HG03060 (cell line): ENCODE data around the gene INTS4.
"Not testable (repeated sequence)": the region's sequence is repeated elsewhere in the genome, so short reads cannot be mapped to it uniquely, and the experiment has no call there.

ENCODE experiments used
- ATAC-seq: cut with Tn5 transposase; IDR thresholded peaks from one replicate; pipeline ENCODE4 v1.9.1; 2021; ENCODE audit warnings: low read depth, moderate number of reproducible peaks; ENCODE audit not compliant: unreplicated experiment

The INTS4 gene

DNA sequence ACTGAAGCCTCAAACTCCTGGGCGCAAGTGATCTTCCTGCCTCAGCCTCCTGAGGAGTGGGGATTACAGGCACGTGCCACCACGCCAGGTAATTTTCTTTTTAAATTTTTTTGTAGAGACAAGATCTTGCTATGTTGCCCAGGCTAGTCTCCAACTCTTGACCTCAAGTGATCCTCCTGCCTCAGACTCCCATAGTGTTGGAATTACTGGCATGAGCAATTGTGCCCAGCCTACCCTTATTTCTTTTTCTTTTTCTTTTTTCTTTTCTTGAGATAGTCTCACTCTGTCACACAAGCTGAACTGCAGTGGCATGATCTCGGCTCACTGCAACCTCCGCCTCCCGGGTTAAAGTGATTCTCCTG is 109.7 kb downstream of the INTS4 start:
- ATAC-seq, result no peak

DNA sequence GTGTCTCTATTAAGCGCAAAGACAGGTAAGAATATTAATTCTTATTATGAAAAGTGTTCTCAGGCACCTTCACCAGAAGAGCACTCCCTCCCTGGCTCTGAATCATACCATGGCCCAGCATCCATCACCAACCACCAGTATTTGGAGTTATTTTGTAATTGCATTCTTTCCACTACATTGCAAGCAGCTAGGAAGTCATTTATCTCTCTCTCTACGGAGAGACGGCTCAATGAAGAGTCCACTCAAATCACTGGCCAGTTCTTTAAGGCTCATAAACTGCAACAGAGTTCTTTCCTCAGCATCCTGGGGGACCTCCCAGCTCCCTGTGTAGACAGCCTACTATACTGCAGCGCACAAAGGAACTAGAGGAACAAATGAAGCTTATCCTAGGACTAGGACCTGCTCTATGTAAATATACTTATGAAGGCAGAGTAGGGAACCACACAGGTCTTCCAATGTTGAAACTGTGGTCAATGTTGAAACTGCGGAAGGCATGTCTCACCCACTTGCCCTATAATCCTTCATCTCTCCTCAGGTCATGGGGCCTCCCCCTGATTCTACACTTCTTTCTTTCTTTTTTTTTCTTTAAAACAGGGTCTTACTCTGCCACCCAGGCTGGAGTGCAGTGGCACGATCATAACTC is 110.2 kb downstream of the INTS4 start:
- no peak for ATAC-seq

DNA sequence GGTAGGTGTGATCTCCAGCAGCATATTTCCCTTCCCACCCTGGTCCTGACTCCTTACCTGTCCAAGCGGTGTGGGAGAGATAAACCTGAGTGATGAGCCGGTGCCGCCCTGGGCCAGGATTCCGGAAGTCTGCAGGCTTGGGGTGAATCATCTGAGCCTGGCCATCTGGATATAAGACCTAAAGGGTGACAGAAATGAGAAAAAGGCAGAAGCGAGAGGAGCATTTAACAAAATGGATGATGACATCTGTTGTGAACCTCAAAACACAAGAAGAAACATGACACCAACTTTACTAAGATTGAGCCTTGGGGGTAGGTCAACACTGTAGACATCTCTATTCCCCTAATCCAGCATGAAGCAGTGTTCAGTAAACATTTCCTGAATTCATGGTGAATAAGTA is 110.7 kb downstream of the INTS4 start:
- ATAC-seq, result no peak

DNA sequence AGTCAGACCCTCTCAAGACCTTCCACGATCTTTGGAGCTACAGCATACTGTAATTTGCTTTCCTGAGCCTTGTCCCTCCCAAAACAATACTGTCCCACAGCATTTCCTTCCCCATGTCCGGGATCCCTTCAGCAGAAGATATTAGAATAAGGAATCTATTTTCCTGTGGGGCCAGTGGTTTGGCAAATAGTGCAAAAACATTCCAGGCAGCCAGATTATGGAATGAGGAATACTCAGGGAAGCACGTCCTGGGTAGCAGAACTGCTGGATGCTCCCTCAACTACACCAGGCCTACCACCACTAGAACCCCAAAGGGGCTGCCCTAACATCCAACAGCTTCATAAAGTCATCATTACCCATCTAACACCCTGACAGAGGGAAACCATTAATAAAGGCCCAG is 112.1 kb downstream of the INTS4 start:
- ATAC-seq, result no peak

DNA sequence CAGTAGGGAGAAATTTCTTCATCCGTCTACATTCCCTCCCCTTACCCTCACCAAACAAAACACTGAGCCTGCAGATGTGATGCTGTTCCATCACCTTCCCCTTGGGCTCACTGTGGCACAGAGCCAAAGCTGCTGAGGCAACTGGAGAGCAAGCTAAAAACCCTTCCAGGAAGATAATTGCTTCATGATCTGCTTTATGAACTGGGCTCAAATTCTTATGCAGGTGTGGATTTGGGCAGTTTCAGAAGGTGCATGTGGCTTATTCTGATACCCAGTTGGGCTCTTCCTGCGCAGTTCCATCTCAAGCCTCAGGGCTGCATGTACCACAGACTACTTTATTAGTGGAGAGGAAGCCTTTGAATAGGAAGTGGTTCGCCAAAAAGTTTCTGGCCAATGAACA is 115.2 kb downstream of the INTS4 start:
- ATAC-seq, result no peak

DNA sequence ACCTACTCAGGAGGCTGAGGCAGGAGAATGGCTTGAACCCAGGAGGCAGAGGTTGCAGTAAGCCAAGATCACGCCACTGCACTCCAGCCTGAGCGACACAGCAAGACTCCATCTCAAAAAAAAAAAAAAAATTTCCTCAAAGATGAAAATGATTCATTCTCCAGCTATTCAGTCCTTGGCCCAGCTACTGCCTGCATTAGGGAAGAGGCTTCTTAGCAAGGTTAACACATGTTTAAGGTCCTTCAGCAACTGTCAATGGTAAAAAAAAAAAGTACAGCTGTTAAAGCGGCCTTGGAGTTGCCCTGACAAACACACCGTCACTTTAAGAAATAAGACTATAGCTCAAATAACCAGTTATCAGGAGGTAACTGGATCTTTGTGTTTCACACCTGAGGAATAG is 116.2 kb downstream of the INTS4 start:
- not testable (repeated sequence) for ATAC-seq

DNA sequence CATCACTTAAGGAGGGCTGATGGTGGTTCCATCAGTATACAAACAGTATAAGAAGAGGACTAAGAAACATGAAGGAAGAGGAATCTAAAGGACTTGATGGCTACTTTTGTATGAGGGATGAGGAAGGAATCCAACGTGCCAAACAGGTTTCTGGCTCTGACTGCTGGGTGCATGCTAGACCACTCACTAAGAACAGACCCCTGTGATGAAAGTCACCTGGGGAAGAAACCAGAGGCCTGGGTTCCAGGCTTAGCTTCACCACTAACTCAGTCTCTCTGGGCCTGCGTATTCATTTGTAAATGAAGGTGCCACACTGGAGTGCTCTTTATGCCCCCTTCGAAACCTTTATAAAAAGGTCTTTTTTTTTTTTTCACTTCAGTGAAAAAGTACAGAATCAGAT is 118.4 kb downstream of the INTS4 start:
- no peak for ATAC-seq

DNA sequence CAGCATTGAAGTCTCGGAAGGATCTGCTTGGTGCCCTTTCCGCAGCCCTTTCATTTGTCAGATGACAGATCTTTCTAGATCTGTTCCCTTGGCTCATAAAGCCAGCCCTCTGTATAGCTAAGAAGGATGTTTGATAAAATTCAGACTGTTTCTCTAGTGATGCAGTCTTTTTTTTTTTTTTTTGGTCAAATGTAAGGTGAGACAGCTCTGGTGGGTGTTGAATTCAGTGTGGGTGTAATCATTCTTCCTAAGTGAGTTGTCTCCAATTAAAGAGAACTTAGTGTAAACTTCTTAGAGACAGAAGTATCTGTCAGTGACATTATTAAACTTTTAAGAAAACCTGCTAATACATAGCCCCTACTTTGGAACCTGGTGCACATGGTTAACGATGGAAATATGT is 120.3 kb downstream of the INTS4 start:
- ATAC-seq, result no peak

DNA sequence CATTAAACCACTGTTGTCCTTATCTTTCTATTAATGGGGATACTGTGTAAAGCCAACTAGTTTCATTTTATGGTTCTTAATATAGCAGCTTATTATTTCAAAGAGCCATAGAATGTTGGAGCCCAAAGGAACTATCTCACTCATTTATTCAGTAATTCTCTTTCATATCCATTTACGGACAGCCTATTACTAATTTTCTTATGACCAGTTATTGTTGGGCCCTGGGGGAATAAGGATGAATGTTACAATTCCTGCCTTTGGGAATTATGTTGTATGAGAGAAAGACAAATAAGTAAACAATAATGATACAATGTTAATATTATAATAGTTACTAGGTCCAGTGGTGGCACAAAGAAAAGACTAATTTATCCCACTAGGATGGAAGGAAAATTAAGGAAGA is 121.1 kb downstream of the INTS4 start:
- no peak for ATAC-seq

DNA sequence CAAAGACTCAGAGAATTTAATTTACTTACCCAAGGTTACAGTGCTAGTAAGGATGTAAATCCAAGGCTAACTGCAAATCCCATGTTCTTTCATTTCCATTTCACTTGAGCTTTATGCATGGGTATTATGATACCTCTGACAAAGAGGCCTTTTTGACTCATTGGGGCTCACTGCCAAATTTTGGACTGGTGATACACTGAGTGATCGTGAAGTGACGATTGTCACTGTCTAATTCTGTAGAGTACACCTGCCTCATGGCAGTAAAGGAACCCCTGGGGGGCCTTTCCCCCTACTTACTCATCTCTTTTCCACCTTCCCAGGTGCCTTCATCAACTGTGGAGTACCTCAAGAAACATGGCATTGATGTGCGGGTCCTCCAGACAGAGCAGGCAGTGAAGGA is 122.6 kb downstream of the INTS4 start:
- ATAC-seq, result no peak

DNA sequence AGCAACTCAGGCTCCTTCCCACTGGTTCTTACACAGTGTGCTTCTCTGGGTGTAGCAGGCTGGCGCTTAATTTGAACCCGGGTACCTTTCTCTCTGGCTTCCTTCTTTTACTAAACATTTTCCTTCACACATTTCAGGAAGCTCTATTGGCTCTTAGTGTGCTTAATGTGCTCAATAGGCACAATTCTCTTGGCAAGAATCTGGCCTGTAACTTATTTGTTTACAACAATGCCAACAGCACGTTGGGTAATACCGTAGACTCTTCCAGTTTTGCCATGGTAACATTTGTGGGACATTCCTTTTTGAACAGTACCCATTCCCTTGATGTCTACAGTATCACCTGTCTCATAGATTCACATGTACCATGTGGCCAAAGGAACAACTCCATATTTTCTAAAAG is 125.7 kb downstream of the INTS4 start:
- no peak for ATAC-seq

DNA sequence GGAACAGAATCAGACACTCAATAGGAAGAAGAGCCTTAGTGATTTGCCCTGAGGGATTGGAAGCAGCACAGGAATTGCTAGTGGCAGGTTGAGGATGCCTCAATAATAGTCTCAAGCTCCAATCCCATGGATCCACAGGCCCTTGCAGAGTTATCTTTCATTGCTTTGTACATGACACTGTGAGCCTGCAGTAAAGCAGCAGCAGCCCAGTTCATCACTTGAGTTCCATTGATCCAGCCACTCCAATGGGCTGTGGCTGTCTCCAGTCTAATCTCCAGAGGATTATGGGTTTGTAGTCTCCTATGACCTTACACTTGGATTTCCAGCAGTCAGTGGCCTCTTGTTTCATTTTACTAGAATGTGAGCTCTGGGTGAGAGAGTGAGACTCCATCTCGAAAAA is 128.1 kb downstream of the INTS4 start:
- ATAC-seq, result no peak

DNA sequence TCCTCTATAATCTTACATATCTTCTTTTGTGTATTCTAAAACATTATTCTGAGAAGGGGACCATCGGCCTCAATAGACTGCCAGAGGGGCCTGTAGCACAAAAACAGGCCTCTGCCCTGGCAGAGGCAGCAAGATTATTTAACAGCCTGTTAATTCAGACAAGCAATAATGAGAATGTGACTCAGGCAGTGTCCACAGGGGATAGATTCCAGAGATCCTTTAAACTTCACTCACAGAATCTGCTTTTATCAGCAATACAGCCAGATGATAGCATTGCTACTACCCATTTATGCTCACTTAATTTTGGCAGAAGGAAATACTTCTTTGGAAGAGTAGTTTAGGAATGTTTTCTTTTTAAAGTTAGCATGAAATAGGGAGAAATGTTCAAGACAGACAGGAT is 128.7 kb downstream of the INTS4 start:
- ATAC-seq, result no peak

DNA sequence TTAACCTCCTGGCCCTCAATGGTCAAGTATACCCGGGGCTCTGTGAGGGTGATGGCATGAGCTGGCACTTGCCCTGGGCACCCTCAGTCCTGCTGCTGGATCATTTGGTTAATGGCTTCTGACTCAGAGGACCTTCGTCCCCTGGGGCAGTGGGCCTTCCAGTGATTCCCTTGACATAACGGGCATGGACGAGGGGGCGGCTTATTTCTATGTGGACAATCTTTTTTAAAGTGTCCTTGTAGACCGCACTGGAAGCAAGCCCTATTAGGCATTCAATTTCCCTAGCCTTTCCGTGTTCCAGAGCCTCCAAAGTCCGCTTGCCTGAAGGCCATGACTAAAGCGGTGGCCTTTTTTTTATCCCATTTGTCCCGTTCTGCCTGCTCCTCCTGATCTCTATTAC is 133.0 kb downstream of the INTS4 start:
- ATAC-seq, result not testable (repeated sequence)

DNA sequence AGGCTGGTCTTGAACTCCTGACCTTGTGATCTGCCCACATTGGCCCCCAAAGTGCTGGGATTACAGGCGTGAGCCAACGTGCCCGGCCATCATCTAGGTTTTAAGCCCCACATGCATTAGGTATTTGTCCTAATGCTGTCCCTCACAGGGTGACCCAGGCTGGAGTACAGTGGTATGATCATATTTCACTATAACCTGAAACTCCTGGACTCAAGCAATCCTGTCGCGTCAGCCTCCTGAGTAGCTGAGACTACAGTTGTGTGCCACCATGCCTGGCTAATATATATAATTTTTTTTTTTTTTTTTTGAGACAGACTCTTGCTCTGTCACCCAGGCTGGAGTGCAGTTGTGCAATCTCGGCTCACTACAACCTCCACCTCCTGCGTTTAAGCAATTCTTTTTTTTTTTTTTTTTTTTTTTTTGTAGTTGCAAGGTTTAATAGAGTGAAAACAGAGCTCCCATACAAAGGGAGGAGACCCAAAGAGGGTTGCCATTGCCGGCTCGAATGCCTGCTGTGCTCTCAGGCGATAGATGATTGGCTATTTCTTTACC is 136.5 kb downstream of the INTS4 start:
- ATAC-seq, result not testable (repeated sequence)

DNA sequence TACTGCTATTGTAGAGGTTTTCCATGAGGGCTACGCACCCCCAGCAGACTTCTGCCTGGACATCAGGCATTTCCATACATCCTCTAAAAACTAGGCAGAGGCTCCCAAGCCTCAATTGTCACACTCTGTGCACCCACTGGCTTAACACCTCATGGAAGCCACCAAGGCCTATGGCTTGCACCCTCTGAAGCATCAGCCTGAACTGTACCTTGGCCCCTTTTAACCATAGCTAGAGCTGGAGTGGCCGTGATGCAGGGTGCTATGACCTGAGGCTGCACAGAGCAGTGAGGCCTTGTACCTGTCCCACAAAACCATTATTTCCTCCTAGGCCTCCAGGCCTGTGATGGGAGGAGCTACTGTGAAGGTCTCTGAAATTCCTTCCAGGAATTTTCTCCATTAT is 139.6 kb downstream of the INTS4 start:
- ATAC-seq, result no peak

DNA sequence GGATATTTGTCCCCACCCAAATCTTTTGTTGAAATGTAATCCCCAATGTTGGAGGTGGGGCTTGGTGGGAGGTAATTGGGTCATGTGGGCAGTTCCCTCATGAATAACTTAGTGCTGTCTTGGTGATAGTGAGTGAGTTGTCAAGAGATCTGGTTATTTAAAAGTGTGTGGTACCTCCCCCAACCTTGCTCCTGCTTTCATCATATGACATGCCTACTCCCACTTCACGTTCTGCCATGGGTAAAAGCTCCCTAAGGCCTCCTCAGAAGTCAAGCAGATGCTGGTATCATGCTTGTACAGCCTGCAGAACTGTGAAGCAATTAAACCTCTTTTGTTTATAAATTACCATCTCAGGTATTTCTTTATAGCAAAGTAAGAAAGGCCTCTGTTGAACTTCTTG is 143.0 kb downstream of the INTS4 start:
- no peak for ATAC-seq

DNA sequence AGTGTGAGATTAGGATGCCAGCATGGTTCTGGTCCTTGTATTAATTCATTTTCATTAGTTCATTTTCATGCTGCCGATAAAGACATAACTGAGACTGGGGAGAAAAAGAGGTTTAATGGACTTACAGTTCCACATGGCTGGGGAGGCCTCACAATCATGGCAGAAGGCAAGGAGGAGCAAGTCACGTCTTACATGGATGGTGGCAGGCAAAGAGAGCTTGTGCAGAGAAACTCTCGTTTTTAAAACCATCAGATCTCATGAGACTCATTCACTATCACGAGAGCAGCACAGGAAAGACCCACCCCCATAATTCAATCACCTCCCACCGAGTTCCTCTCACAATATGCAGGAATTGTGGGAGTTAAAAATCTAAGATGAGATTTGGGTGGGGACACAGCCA is 150.8 kb downstream of the INTS4 start:
- ATAC-seq, result not testable (repeated sequence)

DNA sequence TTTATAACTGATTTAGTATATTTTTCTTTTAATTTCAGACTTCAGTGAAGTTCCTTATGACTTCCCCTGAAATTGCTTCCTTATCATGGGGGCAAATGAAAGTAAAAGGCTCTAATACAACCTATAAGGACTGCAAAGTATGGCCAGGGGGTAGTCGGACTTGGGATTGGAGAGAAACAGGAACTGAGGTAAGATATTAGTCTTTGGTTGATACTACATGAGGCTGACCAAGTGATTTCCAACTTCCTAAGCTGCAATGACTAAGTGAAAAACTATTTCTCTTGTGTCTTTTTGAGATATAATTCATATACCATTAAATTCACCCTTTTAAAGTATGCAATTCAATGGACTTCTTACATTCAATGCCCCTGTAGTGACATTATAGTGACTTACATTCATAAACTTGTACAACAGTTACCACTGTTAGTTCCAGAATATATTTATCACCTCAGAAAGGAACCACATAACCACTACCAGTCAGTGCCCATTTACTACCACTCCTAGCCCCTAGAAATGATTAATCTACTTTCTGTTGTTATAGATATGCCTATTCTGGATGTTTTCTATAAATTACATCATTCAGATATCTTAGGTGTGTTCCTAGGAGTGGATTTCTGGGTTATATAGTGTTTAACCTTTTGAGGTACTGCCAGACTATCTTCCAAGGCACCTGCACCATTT is 151.9 kb downstream of the INTS4 start:
- no peak for ATAC-seq

DNA sequence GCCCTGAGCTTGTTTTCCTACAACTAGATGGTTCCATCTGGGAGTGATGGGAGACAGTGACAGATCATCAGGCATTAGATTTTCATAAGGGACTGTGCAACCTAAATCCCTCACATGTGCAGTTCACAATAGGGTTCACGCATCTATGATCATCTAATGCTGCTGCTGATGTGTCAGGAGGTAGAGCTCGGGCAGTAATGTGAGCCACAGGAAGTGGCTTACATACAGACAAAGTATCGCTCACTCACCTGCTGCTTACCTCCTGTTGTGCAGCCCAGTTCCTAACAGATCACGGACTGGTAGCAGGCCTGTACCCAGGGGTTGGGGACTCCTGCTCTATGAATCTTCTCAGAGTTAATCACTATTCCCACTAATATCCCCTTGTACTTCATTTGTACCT is 161.2 kb downstream of the INTS4 start:
- ATAC-seq, result no peak

DNA sequence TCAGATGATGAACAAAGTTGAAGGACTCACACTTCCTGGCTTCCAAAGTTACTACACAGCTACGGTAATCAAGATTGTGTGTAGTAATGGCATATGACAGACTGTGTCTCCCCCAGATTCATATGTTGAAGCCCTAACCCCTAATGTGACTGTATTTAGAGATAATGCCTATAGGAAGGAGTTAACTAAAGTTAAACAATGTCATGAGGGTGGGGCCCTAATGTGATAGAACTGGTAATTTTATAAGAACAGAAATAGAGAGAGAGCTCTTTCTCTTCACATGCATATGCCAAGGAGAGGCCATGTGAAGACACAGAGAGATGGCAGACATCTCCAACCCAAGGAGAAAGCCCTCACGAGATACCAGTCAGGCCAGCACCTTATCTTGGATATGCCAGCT is 165.5 kb downstream of the INTS4 start:
- ATAC-seq, result no peak
